CD4-positive, alpha-beta T cell treated with Interleukin-21 for 1 hour (primary cell): ENCODE results near the gene CSNK2A1.

Source experiments
- DNase-seq: peaks from one replicate; pipeline ENCODE4 v3.0.0-alpha.2; 2020

CSNK2A1 gene

DNA sequence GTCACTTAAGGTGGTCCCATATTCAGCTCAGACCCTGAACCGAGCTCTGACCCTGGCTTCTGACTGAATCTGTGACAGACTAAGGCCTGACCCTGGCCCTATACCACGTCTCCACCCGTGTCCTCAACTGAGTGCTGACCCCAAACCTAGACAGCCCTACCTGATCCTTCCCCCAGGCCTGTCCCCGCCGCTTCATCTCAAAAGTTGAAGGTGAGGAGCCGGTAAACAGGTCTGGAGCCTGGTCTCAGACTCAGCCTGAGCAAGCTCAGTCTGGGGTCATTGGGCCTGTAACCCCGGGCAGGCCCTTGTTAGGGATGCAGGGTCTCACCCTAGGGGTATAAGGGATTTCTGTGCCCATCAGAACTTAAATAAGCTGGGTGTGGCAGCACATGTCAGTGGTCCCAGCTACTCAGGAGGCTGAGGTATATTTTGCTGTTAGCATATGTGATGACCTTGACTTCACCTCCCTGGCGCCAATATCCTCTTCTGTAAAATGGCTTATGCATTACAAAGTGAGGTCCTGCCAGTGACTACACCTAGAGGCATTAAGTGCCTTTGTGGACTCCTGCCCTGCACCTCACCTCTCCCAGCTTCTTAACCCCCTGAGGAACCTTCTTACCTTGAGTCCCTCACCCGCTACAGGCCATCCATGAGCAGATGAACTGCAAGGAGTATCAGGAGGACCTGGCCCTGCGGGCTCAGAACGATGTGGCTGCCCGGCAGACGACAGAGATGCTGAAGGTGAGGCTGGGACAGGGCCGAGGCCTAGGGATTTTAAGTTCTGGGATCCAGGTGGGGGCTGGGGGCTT, 115.5 kb downstream of the CSNK2A1 start:
- DNase-seq: no peak

DNA sequence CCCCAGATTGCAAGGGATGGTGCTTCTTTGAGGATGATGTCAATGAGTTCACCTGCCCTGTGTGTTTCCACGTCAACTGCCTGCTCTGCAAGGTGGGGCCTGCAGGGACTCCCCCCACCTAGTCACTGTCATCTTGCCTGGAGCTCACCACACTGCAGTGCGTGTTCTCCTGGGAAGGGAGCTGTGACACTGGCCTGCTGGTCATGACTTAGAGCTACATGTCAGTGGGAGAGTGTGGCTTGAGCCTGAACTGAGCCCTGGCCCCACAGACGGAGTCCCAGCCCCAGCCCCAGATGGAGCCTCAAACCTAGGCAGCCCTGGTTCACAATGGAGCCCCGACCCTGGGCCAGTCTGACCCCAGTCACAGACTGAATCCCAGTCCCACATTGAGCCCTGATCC, 116.2 kb downstream of the CSNK2A1 start:
- no peak for DNase-seq

GRCh38 chr20:426566-426965, 117.0 kb downstream of the CSNK2A1 start:
- DNase-seq: no peak
